ENCODE data around the gene CASK. TPM values are rescaled to one million over a fixed set of nuclear protein-coding genes. Genes with fewer than 3 reads are reported as not detected.

CASK gene
- total and polyA plus RNA-seq, 7 donors, result 9.5 to 37.1 (median 18.4) TPM

DNA sequence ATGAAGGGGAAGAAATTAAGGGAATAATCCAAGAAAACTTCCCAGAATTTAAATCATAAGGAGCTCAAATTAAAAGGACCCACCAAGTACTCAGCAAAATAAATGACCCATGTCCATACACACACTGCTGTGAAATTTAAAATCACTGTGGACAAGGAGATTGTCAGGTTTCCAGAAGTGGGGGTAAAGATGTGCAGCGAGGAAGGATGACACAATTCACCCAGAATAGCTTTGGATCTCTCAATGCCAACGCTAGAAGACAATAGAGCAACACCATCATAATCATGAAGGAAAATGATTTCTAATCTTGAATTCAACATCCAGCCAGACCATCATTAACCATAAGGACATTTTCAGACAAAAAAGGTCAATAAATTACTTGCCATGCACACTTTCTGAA lies 65.7 kb downstream of the CASK start:
- H3K4me3 ChIP-seq, result no peak overlapping the region
- H3K27ac ChIP-seq, result no peak overlapping the region
- no peaks in the 10 kb centered on the region for H3K36me3 ChIP-seq
- H3K9me3 ChIP-seq, result no peaks in the 10 kb centered on the region
- no peaks in the 10 kb centered on the region for H3K4me1 ChIP-seq
- intact Hi-C loops (cut with DNase I), result no loop called here
- H3K27me3 ChIP-seq, result no peaks in the 10 kb centered on the region
- WGBS, 2 donors, result 86 to 93% methylated on average over 2 of the region's 2 CpGs
- no peak for DNase-seq
- TF ChIP-seq POLR2A (IDR thresholded peaks at IDR 0.05), result no peak
- no peak for TF ChIP-seq EP300 (IDR thresholded peaks at IDR 0.05)
- TF ChIP-seq, protein P1, sequence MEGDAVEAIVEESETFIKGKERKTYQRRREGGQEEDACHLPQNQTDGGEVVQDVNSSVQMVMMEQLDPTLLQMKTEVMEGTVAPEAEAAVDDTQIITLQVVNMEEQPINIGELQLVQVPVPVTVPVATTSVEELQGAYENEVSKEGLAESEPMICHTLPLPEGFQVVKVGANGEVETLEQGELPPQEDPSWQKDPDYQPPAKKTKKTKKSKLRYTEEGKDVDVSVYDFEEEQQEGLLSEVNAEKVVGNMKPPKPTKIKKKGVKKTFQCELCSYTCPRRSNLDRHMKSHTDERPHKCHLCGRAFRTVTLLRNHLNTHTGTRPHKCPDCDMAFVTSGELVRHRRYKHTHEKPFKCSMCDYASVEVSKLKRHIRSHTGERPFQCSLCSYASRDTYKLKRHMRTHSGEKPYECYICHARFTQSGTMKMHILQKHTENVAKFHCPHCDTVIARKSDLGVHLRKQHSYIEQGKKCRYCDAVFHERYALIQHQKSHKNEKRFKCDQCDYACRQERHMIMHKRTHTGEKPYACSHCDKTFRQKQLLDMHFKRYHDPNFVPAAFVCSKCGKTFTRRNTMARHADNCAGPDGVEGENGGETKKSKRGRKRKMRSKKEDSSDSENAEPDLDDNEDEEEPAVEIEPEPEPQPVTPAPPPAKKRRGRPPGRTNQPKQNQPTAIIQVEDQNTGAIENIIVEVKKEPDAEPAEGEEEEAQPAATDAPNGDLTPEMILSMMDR (IDR thresholded peaks at IDR 0.05), result no peak
- TF ChIP-seq POLR2AphosphoS5 (IDR thresholded peaks at IDR 0.05), result no peak

- Histone ChIP-seq H3K4me1 (no peaks in the 10 kb centered on the region), H3K27me3 (no peaks in the 10 kb centered on the region), H3K36me3 (no peaks in the 10 kb centered on the region), H3K4me3 (no peak overlapping the region), H3K27ac (no peak overlapping the region), H3K9me3 (no peaks in the 10 kb centered on the region)
- intact Hi-C loops (cut with DNase I), result no loop called here
- WGBS, 2 donors, result 95 to 99% methylated on average over 2 of the region's 2 CpGs
- DNase-seq, result no peak
- TF ChIP-seq POLR2AphosphoS5 (IDR thresholded peaks at IDR 0.05) (no peak), EP300 (IDR thresholded peaks at IDR 0.05) (no peak), POLR2A (IDR thresholded peaks at IDR 0.05) (no peak)
- TF ChIP-seq, protein P1 (IDR thresholded peaks at IDR 0.05), result no peak
Observed at GRCh38 chrX:41846714-41847113, 76.6 kb downstream of the CASK start.

DNA sequence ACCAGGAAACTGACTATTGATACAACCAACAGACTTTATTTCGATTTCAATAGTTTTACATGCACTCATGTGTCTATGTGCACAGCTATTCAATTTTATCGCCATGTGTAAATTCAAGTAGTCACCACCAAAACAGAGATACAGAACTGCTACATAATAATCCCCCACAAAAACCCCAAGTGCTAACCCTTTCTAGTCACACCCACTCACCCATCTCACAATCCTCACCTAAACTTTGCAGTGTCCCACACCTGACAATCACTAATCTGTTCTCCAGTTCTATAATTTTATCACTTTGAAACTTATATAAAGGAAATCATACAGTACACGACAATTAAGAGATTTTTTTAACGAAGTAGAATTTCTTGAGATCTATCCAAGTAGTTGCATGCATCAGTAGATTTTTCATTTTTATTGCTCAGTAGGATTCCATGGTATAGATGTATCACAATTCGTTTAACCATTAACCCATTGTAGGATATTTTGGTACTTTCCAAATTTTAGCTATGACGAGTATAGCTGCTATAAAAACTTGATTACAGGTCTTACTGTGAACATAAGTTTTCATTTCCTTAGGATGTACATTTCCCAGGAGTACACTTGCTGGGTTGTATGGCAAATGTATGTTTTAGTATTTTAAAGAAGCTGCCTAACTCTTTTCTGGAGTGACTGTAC lies 85.9 kb downstream of the CASK start:
- Histone ChIP-seq H3K4me3 (no peak overlapping the region), H3K9me3 (no peaks in the 10 kb centered on the region), H3K4me1 (no peaks in the 10 kb centered on the region), H3K27me3 (no peaks in the 10 kb centered on the region), H3K27ac (no peak overlapping the region), H3K36me3 (no peaks in the 10 kb centered on the region)
- no peak for DNase-seq
- WGBS, 2 donors, result 40 to 72% methylated on average over 6 of the region's 6 CpGs
- TF ChIP-seq EP300 (IDR thresholded peaks at IDR 0.05), result no peak
- TF ChIP-seq POLR2AphosphoS5 (IDR thresholded peaks at IDR 0.05), result no peak
- no peak for TF ChIP-seq POLR2A (IDR thresholded peaks at IDR 0.05)
- TF ChIP-seq, protein P1 (IDR thresholded peaks at IDR 0.05), result no peak
- intact Hi-C loops (cut with DNase I), result no loop called here

GRCh38 chrX:41828826-41829225 lies 94.5 kb downstream of the CASK start:
- TF ChIP-seq EP300 (IDR thresholded peaks at IDR 0.05), result no peak
- TF ChIP-seq, protein P1 (IDR thresholded peaks at IDR 0.05), result no peak
- no peak for TF ChIP-seq POLR2A (IDR thresholded peaks at IDR 0.05)
- TF ChIP-seq POLR2AphosphoS5 (IDR thresholded peaks at IDR 0.05), result no peak
- no peaks in the 10 kb centered on the region for H3K27me3 ChIP-seq
- no peaks in the 10 kb centered on the region for H3K9me3 ChIP-seq
- DNase-seq, result no peak
- no peak overlapping the region for H3K4me3 ChIP-seq
- H3K4me1 ChIP-seq, result peaks cover 0 to 11% (median 0%) of the 10 kb centered on the region in 4 donors
- intact Hi-C loops (cut with DNase I), result no loop called here
- H3K36me3 ChIP-seq, result no peaks in the 10 kb centered on the region
- H3K27ac ChIP-seq, result no peak overlapping the region
- WGBS, 2 donors, result 73 to 81% methylated on average over 1 of the region's 1 CpG

GRCh38 chrX:41827886-41828285 lies 95.5 kb downstream of the CASK start:
- intact Hi-C loops (cut with DNase I), result no loop called here
- H3K9me3 ChIP-seq, result no peaks in the 10 kb centered on the region
- H3K27ac ChIP-seq, result no peak overlapping the region
- H3K4me1 ChIP-seq, result peaks cover 0 to 11% (median 0%) of the 10 kb centered on the region in 4 donors
- no peaks in the 10 kb centered on the region for H3K36me3 ChIP-seq
- H3K27me3 ChIP-seq, result no peaks in the 10 kb centered on the region
- no peak for DNase-seq
- no peak for TF ChIP-seq POLR2A (IDR thresholded peaks at IDR 0.05)
- no peak for TF ChIP-seq EP300 (IDR thresholded peaks at IDR 0.05)
- TF ChIP-seq, protein P1 (IDR thresholded peaks at IDR 0.05), result no peak
- TF ChIP-seq POLR2AphosphoS5 (IDR thresholded peaks at IDR 0.05), result no peak
- no peak overlapping the region for H3K4me3 ChIP-seq

All from sigmoid colon (tissue), 7 donors.